GM19023 (cell line): ENCODE data around the gene RAD51B.
"Not testable (repeated sequence)": the region's sequence is repeated elsewhere in the genome, so short reads cannot be mapped to it uniquely, and the experiment has no call there.

Experiments
- ATAC-seq: cut with Tn5 transposase; IDR thresholded peaks from one replicate; pipeline ENCODE4 v1.9.1; 2021; ENCODE audit warnings: mild to moderate bottlenecking, moderate library complexity; ENCODE audit not compliant: unreplicated experiment

The RAD51B gene

DNA sequence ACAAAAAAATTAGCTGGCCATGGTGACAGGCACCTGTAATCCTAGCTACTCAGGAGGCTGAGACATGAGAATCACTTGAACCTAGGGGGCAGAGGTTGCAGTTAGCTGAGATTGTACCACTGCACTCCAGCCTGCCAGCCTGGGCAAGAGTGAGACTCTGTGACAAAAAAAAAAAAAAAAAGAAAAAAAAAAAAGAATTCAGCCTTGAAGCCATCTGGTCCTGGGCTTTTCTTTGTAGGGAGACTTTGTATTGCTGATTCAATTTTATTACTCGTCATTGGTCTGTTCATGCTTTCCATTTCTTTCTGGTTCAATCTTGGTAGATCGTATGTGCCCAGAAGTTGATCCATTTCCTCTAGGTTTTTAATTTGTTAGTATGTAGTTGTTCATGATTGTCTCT is 243.1 kb downstream of the RAD51B start:
- no peak for ATAC-seq

DNA sequence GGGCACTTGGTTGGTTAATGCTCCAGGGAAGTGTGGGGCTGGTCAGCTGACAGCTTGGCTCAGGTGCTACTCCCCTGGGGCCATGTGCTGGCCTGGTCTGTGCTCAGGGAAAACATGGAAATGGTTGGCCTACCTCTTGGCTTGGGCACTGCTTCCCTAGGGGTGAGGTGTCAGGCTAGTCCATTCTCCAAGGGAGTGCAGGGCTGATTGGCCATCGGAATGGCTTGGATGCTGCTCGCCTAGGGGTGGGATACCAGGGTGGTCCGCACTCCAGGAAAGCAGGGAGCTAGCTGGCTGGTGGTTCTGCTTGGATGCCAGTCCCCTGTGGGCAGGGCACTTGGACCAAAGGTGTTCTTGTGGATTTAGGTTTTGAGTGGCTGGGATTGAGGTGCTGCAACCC is 245.7 kb downstream of the RAD51B start:
- no peak for ATAC-seq

DNA sequence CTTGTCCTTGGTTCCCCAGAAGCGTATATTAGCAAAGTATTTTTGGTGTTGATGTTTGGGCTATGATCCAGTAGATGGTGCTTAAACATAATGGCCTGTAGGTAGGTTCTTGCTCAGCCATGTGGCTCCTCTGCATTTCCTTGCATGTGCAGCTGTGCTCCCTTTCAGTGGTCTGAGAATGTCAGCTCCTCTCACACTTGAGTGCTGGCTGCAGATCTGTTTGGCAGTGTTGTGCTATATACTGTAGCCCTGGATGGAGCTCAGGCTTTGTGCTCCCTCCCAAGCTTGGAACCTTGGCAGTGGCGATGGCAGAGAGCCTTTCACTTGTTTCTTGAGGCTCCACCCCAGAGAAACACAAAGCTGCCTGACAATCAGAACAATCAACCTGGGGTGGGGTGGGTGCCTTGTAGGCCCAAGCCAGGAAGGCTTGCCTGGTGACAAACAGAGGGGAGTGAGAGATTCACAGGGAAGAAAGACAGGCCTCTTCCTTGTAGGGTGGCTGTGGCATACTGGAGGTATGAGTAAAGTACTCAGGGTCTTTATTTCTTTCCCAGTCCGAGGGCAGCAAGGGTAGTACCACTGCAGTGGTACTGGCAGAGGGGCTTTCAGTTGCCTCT is 255.3 kb downstream of the RAD51B start:
- ATAC-seq = no peak

DNA sequence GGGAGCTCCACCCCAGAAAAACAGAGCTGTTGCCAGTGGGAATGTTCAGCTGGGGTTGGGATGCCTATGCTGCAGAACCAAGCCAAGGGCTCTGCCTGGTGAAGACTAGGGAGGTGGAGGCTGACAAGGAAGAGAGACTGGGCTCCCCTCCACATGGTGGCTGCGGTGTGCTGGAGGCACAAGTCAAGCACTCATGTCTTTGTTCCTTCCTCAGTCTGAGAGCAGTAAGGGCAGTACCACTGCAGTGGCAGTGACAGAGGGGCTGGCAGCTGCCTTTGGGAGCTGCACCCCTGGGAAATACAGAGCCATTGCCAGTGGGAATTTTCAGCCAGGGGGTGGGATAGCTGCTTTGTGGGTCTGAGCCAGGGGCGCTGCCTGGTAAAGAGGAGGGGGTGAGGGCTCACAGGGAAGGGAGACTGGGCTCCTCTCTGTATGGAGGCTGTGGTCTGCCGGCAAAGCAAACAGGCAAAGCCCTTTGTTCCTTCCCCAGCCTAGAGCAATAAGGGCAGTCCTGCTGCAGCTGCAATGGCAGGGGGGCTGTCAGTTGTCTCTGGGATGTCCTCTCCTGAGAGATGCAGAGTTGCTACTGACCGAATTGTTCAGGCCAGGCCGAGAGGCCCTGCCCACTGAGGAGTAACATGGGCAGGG is 255.9 kb downstream of the RAD51B start:
- ATAC-seq = no peak

DNA sequence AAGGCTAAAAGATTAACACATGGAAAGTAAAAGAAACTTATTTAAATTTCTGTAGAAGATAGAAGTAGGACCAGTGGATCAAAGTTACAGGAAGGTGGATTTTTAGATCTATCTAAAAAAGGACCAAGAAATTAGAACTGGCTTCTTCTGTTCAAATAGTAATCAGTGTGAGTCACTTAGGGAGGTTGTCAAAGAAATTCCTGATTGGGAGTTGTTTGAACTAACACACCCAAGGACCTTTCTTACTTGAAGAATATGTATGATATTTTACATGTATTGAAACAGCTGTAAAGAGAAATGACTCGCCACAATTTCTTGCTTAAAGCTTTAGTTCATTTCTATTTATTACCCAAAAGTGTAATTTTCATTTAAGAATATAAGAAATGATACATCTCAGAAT is 256.9 kb downstream of the RAD51B start:
- ATAC-seq = no peak

- ATAC-seq = no peak
Observed at GRCh38 chr14:68079941-68080697, 260.5 kb downstream of the RAD51B start.

DNA sequence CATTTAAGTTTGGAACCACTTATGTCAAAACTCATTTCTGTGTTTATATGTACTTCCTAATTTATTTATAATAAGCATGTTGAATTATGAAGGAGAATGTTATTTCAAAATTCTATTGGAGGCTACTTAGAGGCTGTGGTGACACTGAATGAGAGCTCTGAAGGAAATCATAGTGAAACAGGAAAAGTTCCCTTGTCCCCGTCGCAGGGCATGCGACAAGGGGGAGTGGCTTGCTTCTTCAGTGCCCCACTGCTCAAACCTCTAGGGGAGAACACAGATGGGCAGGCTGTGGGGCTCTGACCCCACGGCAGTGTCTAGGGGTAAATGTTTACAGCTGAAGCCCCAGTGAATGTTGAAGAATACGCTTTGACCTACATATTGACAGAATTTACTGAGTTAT is 261.9 kb downstream of the RAD51B start:
- no peak for ATAC-seq

- ATAC-seq = no peak
Observed at GRCh38 chr14:68082698-68083291, 263.2 kb downstream of the RAD51B start.

DNA sequence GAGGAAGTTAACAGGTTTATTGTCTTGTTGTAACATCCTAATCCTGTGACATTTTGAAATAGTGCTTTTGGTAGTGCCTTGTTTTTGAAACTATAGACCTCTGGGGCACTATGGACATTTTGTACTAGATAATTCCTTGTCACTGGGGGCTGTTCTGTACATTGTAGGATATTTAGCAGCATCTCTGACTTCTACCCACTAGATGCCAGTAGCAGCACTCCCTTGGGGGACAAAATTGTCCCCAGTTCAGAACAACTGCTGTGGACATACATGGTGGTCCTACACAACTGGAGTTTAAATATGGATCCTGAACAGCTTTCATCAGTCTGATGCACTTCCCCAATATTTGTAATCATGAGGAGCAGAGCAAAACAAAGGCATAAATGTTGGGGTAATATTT is 264.7 kb downstream of the RAD51B start:
- ATAC-seq = no peak

DNA sequence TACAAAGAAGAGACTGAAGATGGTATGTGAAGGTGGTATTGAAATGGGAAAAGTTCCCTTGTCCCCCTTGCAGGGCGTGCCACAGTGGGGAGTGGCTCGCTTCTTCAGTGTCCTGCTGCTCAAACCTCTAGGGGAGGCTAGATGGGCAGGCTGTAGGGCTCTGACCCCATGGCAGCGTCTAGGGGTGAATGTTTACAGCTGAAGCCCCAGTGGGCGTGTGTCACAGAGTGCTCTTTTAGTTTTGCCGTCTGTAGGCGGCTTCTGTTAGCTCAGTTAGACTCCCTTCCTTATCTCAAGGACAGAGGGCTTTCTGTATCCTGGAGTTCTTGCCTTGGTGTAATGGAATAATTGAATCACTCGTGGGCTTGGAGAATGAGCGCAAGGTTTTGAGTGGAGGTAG is 266.2 kb downstream of the RAD51B start:
- ATAC-seq = no peak

DNA sequence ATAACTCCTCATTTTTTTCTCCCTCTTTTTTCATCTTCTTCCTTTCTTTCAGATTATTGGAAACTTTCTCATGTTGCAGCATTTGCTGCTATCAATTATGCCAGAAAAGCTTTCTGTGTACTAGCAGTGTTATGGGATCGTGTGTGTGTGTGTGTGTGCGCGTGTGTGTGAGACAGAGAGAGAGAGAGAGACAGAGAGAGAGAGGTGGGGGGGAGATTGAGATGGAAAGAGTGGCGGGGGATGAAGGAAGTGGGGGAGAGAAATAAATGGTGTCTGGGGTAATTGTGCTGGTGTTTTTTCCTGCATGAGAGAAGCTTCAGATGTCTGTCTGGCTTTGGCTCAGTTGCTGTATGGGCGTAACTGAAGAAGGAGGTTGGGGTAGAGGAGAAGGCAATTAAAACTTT is 268.9 kb downstream of the RAD51B start:
- ATAC-seq = no peak

DNA sequence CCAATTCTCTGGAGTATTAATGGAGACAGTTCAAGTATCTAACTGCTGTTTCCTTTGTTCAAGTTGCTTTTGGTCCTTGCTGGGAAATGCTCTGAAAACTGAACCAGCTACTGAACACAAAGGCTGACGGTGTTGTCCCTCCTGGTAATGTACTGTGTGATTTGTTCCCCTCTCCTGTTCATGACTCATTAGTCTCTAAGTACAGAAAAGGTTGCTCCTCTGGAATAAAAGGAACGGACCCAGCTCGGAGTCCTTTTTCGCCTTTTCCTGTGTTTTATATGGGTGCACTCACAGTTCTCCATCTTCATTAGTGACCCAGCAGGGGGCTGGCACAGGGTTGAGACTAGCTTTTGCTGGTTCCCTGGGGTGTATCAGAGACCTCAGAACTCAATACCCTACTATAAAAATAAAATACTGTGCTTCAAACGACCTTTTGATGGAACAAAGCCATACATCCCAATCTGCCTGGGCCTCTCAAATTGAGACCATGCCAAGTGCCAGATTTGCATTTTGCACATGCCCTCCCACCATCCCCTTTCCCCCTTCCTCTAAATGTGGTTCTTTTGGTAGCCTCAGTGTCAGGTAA is 269.7 kb downstream of the RAD51B start:
- no peak for ATAC-seq

GRCh38 chr14:68094158-68094557 is 274.6 kb downstream of the RAD51B start:
- no peak for ATAC-seq

DNA sequence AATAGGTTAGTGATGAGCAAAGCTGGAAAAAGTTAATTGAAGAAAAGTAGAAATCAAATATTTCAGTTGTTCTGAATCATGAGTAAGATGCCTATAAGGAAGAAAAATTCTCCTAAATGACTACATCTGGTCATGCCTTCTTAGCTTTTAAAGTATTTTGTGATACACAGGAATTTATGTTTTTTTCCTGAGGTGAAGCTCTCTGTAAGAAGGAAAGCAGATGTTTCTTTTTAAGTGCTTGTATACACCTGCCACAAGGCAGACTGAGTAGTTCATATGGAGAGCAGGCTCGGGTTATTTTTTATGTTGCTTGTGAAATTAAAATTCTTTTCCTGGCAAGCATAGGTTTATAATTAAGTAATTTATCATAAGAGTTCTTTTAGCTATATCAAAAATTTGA is 275.2 kb downstream of the RAD51B start:
- ATAC-seq = no peak

GRCh38 chr14:68097727-68098126 is 278.1 kb downstream of the RAD51B start:
- no peak for ATAC-seq

DNA sequence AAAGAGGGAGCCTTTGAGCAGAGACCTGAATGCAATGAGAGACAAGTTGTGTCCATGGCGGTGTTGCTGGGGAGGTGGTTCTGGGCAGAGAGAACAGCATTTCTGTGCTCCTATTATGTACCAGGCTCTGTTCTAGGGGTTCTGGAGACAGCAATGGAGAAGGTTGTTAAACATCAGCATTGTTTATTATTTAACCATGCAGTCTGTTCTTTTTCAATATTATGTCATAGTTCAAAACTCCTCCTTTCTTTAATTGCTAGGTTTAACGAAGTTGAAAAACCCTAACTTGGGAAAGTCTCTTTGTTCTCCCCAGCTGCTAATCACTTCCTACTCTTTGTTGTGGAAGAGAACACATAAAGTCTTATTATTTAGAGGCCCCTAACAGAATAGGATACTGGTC is 279.3 kb downstream of the RAD51B start:
- no peak for ATAC-seq

DNA sequence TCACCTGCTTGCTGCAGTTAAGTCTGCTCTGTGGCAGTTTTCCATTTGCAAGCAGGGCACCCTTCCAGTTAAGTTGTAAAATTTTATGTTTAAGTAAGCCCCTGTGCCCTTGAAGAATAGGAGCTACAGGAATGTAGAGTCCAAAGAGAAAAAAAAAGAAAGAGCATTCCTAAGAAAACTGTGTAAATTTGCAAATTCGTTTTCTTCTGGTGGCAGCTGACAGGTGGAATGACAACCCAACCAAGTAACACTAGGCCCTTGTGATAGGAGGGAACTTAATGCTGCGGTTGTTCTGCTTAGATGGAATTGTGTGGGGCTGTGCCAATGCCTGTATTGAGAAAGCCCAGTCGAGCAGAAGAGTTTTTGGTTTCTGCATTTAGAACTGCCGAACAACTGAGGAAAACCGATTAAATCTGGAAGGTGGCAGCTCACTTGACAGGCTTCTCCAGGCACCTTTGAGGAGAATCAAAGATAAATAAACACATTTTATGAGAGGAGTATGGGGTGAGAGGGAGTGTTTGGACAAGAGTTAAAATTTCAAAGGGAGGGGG is 280.0 kb downstream of the RAD51B start:
- ATAC-seq = no peak

DNA sequence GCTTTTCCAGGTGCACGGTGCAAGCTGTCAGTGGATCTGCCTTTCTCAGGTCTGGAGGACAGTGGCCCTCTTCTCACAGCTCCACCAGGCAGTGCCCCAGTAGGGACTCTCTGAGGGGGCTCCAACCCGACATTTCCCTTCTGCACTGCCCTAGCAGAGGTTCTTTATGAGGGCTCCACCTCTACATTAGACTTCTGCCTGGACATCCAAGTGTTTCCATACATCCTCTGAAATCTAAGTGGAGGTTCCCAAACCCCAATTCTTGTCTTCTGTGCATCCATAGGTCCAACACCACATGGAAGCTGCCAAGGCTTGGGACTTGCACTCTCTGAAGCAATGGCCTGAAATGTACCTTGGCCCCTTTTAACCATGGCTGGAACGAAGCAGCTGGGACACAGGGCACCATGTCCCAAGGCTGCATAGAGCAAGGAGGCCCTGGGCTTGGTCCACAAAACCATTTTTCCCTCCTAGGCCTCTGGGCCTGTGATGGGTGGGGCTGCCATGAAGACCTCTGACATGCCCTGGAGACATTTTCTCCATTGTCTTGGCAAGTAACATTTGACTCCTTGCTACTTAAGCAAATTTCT is 282.2 kb downstream of the RAD51B start:
- ATAC-seq = not testable (repeated sequence)

DNA sequence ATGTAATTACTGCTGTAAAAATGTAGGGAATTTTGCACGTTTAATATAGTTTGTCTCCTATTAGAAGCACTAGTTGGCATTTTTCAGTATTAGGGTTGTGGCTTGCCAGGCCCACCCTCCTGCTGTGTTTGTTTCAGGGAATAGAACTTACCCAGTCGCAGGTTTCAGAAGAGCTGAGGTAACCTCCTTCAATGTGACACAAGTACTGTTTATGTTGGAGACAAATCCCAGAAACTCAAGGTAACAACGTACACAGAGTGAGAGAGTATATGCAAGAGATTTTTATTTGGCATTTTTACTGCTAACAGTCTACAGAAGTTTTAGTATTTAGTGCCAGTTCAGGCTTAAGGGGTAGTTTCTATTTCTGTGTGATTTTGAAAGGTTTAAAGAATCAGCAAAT is 284.3 kb downstream of the RAD51B start:
- no peak for ATAC-seq

- no peak for ATAC-seq
Observed at GRCh38 chr14:68104518-68104917, 284.9 kb downstream of the RAD51B start.

- no peak for ATAC-seq
Observed at GRCh38 chr14:68105816-68106215, 286.2 kb downstream of the RAD51B start.
